Fibroblast of lung (primary cell): Measurements from ENCODE around the gene DAPK1. TPM values are rescaled to one million over a fixed set of nuclear protein-coding genes. Genes with fewer than 3 reads are reported as not detected.

ENCODE experiments used
- DNase-seq, 2 donors: peaks; one replicate each; pipeline versions ENCODE4 v3.0.0 to v3.0.0-alpha.2; 2010; ENCODE audit warnings: low read depth in 2 of 2
- H2AFZ ChIP-seq: 2 replicates; pipeline ENCODE4 v1.5.1; 2012; ENCODE audit warnings: low read length, control low read depth, inconsistent platforms
- H3K27ac ChIP-seq: 2 replicates; pipeline ENCODE4 v1.5.1; 2011; ENCODE audit warnings: low read length, control low read depth; ENCODE audit not compliant: insufficient read depth
- H3K27me3 ChIP-seq: 2 replicates; pipeline ENCODE4 v1.5.1; 2011; ENCODE audit warnings: mild to moderate bottlenecking, low read length; ENCODE audit not compliant: control insufficient read depth, insufficient read depth
- H3K36me3 ChIP-seq: 2 replicates; pipeline ENCODE4 v1.5.1; 2011; ENCODE audit warnings: low read length; ENCODE audit not compliant: control insufficient read depth, insufficient read depth
- H3K4me1 ChIP-seq: 2 replicates; pipeline ENCODE4 v1.5.1; 2011; ENCODE audit warnings: low read length; ENCODE audit not compliant: control insufficient read depth, insufficient read depth; ENCODE audit errors: extremely low read depth
- H3K4me2 ChIP-seq: 2 replicates; pipeline ENCODE4 v1.5.1; 2011; ENCODE audit warnings: low read length, control low read depth; ENCODE audit not compliant: insufficient read depth; ENCODE audit errors: extremely low read depth
- H3K4me3 ChIP-seq, 4 experiments: fragments of 200-600 bp in 1 of 4; sonication (generic) in 1 of 4; replicated peaks in 1 of 4; 2 replicates each; pipeline ENCODE4 v1.5.1; 2011 to 2016; ENCODE audit warnings: low read length in 4 of 4, low read depth in 3 of 4, mild to moderate bottlenecking in 3 of 4, control low read depth in 2 of 4, inconsistent platforms in 1 of 4, mixed read lengths in 1 of 4; ENCODE audit not compliant: insufficient read depth in 1 of 4; ENCODE audit errors: control extremely low read depth in 1 of 4
- H3K79me2 ChIP-seq: 2 replicates; pipeline ENCODE4 v1.5.1; 2012; ENCODE audit warnings: mild to moderate bottlenecking, low read length, inconsistent platforms; ENCODE audit not compliant: control insufficient read depth, insufficient read depth
- H3K9ac ChIP-seq: 2 replicates; pipeline ENCODE4 v1.5.1; 2011; ENCODE audit warnings: mild to moderate bottlenecking, low read length, control low read depth; ENCODE audit not compliant: insufficient read depth
- H3K9me3 ChIP-seq: 2 replicates; pipeline ENCODE4 v1.5.1; 2012; ENCODE audit warnings: low read depth, low read length; ENCODE audit not compliant: control insufficient read depth, insufficient read depth
- H4K20me1 ChIP-seq: 2 replicates; pipeline ENCODE4 v1.5.1; 2011; ENCODE audit warnings: low read length; ENCODE audit not compliant: control insufficient read depth, insufficient read depth; ENCODE audit errors: extremely low read depth
- EZH2 ChIP-seq: IDR thresholded peaks from 2 replicates; pipeline ENCODE4 v1.5.1; 2012; ENCODE audit warnings: low read length, control low read depth, mild to moderate bottlenecking; ENCODE audit errors: missing control alignments
- polyA plus RNA-seq, 2 donors: library from polyadenylated mRNA; depleted of rRNA in 1 of 2; stranded (reverse) in 1 of 2; unstranded in 1 of 2; fragments of >200 nt; gene quantifications; 2 replicates each; pipeline ENCODE4 v1.2.1, GENCODE V29; 2011 to 2012; ENCODE audit warnings: missing spikeins in 1 of 2
- total RNA-seq: library from RNA; depleted of rRNA; stranded (reverse); fragments of >200 nt; gene quantifications from 2 replicates; pipeline ENCODE4 v1.2.1, GENCODE V29; 2014
- TF ChIP-seq, protein P1 (sequence below), 2 donors: IDR thresholded peaks in 1 of 2; conservative IDR thresholded peaks in 1 of 2; 1 replicate in 1 of 2; 2 replicates in 1 of 2; pipeline ENCODE4 v1.5.1; 2011 to 2012; ENCODE audit warnings: low read length in 2 of 2, control low read depth in 1 of 2, inconsistent platforms in 1 of 2, low read depth in 1 of 2, mild to moderate bottlenecking in 1 of 2

DAPK1 gene
- total and polyA plus RNA-seq, 2 donors (not counting 1 experiment from before 2014, with no cell fraction given): 1.1 to 15.5 TPM

DNA sequence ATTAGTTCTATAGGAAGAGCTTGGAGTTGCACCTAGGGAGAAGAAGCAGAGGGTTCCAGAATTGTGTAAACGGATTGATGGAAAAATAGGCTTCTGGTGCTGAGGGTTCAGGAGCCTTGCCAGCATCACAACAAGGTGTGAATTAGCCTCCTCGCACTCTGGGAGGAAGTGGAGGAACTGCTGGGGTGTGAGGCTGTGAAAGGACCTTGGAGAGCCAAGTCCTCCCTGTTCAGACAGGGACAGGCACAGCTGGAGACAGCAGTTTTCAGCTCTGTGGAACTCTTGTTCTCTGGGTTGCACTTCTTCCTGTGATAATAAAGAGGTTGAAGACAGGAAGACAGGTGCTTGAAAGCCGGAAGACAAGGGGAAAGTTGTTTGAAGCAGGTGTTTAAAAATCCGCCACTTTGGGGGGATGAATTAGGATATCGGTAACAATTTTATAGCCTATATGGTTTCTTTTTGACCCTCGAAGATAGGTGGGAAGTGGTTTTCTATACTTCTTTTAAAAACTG is 22.6 kb downstream of the DAPK1 start:
- TF ChIP-seq, protein P1, sequence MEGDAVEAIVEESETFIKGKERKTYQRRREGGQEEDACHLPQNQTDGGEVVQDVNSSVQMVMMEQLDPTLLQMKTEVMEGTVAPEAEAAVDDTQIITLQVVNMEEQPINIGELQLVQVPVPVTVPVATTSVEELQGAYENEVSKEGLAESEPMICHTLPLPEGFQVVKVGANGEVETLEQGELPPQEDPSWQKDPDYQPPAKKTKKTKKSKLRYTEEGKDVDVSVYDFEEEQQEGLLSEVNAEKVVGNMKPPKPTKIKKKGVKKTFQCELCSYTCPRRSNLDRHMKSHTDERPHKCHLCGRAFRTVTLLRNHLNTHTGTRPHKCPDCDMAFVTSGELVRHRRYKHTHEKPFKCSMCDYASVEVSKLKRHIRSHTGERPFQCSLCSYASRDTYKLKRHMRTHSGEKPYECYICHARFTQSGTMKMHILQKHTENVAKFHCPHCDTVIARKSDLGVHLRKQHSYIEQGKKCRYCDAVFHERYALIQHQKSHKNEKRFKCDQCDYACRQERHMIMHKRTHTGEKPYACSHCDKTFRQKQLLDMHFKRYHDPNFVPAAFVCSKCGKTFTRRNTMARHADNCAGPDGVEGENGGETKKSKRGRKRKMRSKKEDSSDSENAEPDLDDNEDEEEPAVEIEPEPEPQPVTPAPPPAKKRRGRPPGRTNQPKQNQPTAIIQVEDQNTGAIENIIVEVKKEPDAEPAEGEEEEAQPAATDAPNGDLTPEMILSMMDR (conservative IDR thresholded peaks at IDR 0.05 in 1 of 2, IDR thresholded peaks at IDR 0.05 in 1 of 2; ENCODE audit: low read depth in 1 of 2, low read length in 2 of 2): no peak
- TF ChIP-seq EZH2: no peak
- H3K36me3 ChIP-seq: no peaks in the 10 kb centered on the region
- no peak overlapping the region for H3K4me3 ChIP-seq
- H3K9ac ChIP-seq: no peak overlapping the region
- H3K27ac ChIP-seq: no peak overlapping the region
- H2AFZ ChIP-seq: no peak overlapping the region
- H3K4me1 ChIP-seq: no peaks in the 10 kb centered on the region
- H3K27me3 ChIP-seq: no peaks in the 10 kb centered on the region
- no peaks in the 10 kb centered on the region for H4K20me1 ChIP-seq
- no peak for DNase-seq
- H3K79me2 ChIP-seq: no peaks in the 10 kb centered on the region
- H3K9me3 ChIP-seq: no peaks in the 10 kb centered on the region
- no peak overlapping the region for H3K4me2 ChIP-seq

DNA sequence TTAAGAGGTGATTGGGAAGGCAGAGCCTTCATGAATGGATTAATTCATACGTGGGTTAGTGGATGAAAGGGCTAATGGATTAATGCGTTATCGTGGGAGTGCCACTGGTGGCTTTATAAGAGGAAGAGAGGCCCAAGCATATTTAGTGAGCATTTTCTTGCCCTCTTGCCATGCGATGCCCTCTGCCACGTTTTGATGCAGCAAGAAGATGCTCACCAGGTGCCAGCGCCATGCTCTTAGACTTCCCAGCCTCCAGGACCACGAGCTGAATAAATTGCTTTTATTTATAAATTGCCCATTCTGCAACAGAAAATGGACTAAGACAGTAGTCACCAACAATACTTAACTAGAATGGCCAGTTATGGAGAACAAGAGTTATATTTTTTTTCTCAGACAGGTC is 24.2 kb downstream of the DAPK1 start:
- H3K9me3 ChIP-seq: no peaks in the 10 kb centered on the region
- no peaks in the 10 kb centered on the region for H4K20me1 ChIP-seq
- no peaks in the 10 kb centered on the region for H3K4me1 ChIP-seq
- H3K79me2 ChIP-seq: no peaks in the 10 kb centered on the region
- H2AFZ ChIP-seq: no peak overlapping the region
- H3K4me2 ChIP-seq: no peak overlapping the region
- H3K4me3 ChIP-seq: no peak overlapping the region
- DNase-seq: no peak
- H3K36me3 ChIP-seq: no peaks in the 10 kb centered on the region
- no peak overlapping the region for H3K9ac ChIP-seq
- H3K27me3 ChIP-seq: no peaks in the 10 kb centered on the region
- TF ChIP-seq, protein P1 (conservative IDR thresholded peaks at IDR 0.05 in 1 of 2, IDR thresholded peaks at IDR 0.05 in 1 of 2; ENCODE audit: low read depth in 1 of 2, low read length in 2 of 2): no peak
- TF ChIP-seq EZH2: no peak
- no peak overlapping the region for H3K27ac ChIP-seq

DNA sequence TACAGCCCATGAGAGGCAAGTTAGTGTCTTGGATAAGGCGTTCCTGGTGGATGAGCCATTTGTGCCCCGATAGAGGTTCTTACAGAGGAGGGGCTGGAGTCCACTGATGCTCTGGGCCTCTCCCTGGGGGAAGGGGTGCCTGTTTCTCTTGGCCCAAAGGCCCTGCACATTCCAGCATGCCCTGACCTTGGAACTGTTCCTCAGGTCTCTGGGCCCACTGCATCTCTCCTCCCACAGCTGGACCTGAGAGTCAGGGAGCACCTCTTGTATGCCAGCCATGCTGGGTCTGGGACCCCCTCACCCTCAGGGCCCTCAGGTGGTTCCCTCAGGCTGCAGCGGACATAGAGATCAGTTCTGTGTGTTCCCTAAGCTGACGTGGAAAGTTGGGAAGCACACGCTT is 26.4 kb downstream of the DAPK1 start:
- Histone ChIP-seq H3K9ac (no peak overlapping the region), H2AFZ (no peak overlapping the region), H3K36me3 (no peaks in the 10 kb centered on the region), H3K4me3 (no peak overlapping the region), H3K4me2 (no peak overlapping the region), H3K79me2 (no peaks in the 10 kb centered on the region), H4K20me1 (no peaks in the 10 kb centered on the region), H3K4me1 (no peaks in the 10 kb centered on the region), H3K27ac (no peak overlapping the region), H3K9me3 (no peaks in the 10 kb centered on the region), H3K27me3 (no peaks in the 10 kb centered on the region)
- TF ChIP-seq, protein P1 (conservative IDR thresholded peaks at IDR 0.05 in 1 of 2, IDR thresholded peaks at IDR 0.05 in 1 of 2; ENCODE audit: low read depth in 1 of 2, low read length in 2 of 2): no peak
- no peak for TF ChIP-seq EZH2
- no peak for DNase-seq
